Measurements from ENCODE around the gene CNTNAP2. TPM values are rescaled to one million over a fixed set of nuclear protein-coding genes. Genes with fewer than 3 reads are reported as not detected.

The CNTNAP2 gene
- total RNA-seq, 1 donor from 2014 or later: 9.2 TPM

DNA sequence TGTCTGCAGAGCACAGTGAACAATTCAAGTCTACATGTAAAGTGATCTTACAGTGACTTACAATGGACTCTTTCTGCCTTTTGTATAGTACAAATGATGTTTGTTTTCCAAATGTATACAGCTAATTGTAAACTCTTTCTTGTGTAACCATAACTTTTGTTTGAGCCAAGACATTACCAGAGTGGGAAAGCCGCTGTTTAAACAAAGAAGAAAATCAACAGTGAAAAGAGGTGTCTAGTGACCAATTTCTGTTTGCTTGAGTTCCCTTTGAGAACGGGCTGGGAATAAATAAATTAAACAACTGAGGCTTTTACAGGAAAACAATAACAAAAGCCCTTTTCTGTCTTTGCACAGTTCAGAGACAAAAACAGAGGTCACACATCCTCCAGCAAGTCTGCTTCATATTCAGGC lies 1163.4 kb downstream of the CNTNAP2 start:
- no peak for DNase-seq (ENCODE audit: low read depth)
- TF ChIP-seq CTCF (conservative IDR thresholded peaks at IDR 0.05; ENCODE audit: low read depth, low read length): no peak
- no peak overlapping the region for H3K4me3 ChIP-seq (ENCODE audit: low read depth, low read length)

DNA sequence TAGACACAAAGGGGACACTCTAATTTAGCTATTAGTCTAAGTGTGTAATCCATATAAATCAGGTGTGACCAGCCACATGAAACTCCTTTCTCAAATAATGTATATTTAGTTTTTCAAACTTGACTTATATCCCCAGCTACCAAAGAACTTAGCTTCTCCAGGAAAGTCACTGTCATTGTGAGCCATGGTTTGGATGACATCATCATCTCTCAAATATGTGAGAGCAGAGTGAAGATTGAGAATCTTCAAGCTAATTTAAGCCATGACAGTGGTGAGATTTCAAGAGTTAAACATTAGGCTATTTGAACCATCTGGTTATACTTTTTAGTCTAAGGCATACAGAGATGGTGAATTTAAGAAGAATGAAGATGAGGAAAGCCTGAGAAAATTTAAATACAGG lies 1165.6 kb downstream of the CNTNAP2 start:
- DNase-seq (ENCODE audit: low read depth): no peak
- TF ChIP-seq CTCF (conservative IDR thresholded peaks at IDR 0.05; ENCODE audit: low read depth, low read length): no peak
- H3K4me3 ChIP-seq (ENCODE audit: low read depth, low read length): no peak overlapping the region

DNA sequence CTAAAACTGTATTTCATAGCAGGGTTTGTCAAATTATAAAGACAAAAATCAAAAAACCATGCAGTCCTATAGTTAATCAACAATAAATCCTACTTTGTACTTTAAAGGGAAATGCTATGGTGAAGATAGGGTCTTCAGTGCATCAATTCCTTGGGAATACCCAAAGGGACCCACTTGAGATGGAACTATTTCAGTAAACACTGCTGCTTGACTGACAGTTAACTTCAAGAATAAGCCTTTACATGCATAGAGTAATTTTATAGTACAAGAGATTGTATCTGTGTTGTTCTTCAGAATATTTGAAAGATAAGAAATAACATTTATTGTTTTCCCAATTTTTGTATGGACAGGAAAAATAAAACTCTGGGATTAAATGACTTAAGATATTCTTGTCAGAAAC lies 1179.6 kb downstream of the CNTNAP2 start:
- H3K4me3 ChIP-seq (ENCODE audit: low read depth, low read length): no peak overlapping the region
- no peak for TF ChIP-seq CTCF (conservative IDR thresholded peaks at IDR 0.05; ENCODE audit: low read depth, low read length)
- no peak for DNase-seq (ENCODE audit: low read depth)

DNA sequence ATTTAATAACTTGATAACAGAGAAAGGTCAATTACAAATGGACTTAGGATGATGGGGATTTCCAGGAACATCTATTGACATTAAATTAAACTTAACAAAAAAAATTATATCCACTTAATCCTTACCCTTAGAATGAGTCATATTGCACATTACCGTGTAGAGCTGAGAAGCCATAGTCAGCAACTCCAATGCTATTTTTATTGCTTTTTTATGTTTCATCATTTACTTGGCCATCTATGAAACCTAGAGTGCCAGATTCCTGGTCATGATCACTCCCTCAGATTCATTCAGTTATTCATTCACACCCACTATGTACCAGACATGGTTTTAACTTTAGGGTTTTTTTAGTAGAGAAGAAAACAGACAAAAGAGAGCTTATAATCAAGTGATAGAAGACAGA lies 1180.4 kb downstream of the CNTNAP2 start:
- H3K4me3 ChIP-seq (ENCODE audit: low read depth, low read length): no peak overlapping the region
- TF ChIP-seq CTCF (conservative IDR thresholded peaks at IDR 0.05; ENCODE audit: low read depth, low read length): no peak
- no peak for DNase-seq (ENCODE audit: low read depth)

- DNase-seq (ENCODE audit: low read depth): no peak
- no peak for TF ChIP-seq CTCF (conservative IDR thresholded peaks at IDR 0.05; ENCODE audit: low read depth, low read length)
- H3K4me3 ChIP-seq (ENCODE audit: low read depth, low read length): no peak overlapping the region
Measured at GRCh38 chr7:147298611-147299043, 1182.0 kb downstream of the CNTNAP2 start.

DNA sequence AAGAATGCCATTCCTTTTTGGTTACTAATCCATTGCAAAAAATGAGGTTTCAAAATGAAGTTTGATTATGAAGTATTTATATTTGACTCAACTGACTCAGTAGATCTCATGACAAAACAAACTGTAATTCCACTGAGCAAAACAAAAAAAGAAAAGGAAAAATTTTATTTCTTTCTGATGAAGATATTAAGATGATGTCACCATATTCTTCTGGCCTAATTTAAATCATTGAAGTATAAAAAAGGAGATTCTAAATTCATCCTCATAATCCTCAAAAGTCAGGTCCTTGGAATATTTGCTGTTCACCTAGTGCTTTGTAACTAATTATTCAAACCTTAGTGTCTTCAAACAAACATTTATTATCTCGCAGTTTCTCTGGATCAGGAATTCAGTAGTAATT lies 1183.7 kb downstream of the CNTNAP2 start:
- H3K4me3 ChIP-seq (ENCODE audit: low read depth, low read length): no peak overlapping the region
- no peak for TF ChIP-seq CTCF (conservative IDR thresholded peaks at IDR 0.05; ENCODE audit: low read depth, low read length)
- DNase-seq (ENCODE audit: low read depth): no peak

DNA sequence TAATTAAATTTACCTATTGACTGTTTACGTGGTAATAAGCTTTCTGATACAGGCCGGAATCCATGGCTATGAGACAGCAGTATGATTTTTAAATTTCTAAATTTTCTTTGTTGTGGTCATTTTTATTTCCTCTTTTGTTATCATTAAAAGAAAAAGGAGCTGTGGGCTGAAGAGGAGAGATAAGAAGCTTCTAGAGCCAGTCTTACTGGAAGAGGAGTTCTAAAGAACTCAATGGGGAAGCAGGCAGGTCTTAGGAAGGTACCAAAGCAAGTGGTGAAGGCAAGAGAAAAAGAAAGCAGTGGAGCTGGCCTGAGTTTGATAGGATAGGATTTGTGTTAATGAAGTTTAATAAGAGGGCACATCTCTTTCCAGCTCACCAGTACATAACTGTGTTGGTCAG lies 1187.8 kb downstream of the CNTNAP2 start:
- no peak for TF ChIP-seq CTCF (conservative IDR thresholded peaks at IDR 0.05; ENCODE audit: low read depth, low read length)
- H3K4me3 ChIP-seq (ENCODE audit: low read depth, low read length): no peak overlapping the region

More for the DNA sequence above, 1187.8 kb downstream of the CNTNAP2 start:
- no peak for DNase-seq (ENCODE audit: low read depth)
